GM18502 (cell line): ENCODE results near the gene ZNF628.
A peak's percentile ranks its signal among the peaks of the same experiment; 100 is the strongest.
"Not testable (repeated sequence)": the region's sequence is repeated elsewhere in the genome, so short reads cannot be mapped to it uniquely, and the experiment has no call there.

Source experiments
- ATAC-seq: cut with Tn5 transposase; IDR thresholded peaks from one replicate; pipeline ENCODE4 v1.9.1; 2021; ENCODE audit warnings: mild to moderate bottlenecking; ENCODE audit not compliant: unreplicated experiment, poor library complexity

ZNF628 gene

DNA sequence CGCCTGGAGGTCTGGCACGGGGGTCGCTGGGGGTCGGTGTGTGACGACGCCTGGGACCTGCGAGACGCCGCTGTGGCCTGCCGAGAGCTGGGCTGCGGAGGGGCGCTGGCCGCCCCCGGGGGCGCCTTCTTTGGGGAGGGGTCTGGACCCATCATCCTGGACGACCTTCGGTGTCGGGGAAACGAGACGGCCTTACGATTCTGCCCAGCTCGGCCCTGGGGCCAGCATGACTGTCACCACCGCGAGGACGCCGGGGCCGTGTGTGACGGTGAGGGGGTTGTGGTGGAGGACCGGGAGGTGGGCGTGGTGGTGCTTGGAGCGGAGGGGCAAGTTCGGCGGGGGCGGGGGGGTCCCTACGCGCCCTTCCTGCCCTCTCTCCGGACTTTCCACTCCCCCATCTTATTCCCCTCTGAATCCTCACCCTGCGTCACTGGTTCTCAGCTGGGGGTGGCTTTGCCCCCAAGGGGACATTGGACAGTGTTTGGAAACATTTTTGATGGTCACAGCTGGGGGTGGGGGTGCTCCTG lies 17.3 kb downstream of the ZNF628 start:
- ATAC-seq, result no peak

DNA sequence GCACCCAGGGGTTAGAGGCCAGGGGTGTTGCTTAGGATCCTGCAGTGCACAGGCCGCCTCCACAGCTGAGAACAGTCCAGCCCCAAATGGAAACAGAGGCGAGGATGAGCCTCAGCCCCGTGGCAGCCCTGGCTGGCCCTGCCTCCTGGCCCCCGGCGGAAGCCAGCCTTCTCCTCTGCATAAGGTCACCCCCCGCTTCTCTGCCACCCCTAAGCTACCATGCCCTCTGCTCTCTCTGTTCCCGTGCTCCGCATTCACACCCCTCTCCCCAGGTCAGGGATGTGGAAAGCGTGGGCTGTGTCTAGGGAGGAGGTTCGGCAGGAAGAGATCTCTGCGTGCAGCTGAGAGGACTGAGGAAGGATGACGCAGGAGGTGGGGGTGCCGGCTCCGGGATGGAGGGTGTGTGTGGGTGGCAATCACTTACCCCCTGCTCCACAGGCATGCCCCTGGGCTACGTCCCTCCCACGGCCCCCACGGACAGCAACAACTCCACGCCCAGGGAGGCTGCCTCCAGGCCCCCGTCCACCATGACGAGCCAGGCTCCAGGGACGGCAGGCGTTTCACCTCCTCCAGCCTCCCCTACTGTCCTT lies 17.9 kb downstream of the ZNF628 start:
- ATAC-seq, result no peak

DNA sequence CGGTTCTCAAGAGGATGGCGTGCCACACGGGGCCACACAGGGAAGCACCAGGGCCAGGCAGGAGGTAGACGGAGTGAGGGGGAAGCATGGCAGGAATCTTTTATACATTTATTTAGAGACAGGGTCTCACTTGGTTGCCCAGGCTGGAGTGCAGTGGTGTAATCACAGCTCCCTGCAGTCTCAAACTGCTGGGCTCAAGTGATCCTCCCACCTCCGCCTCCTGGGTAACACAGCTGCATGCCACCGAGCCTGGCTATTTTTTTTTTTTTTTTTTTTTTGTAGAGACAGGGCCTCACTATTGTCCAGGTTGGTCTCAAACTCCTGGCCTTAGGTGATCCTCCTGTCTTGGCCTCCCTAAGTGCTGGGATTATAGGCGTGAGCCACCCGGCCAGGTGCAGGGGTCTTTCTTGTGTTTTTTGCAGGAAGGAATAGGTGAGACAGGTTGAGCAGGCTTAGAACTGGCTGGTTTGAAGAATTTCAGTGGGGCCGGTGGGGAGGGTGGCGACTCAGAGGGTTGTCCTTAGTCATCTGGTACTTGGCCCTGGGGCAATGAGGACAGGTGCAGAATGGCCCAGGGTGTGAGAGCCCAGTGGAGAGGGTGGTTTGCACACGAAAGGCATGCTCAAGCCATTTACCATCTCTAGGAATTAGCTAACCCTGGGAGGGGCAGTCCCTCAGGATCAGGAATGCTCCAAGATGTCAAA lies 19.4 kb downstream of the ZNF628 start:
- no peak for ATAC-seq

DNA sequence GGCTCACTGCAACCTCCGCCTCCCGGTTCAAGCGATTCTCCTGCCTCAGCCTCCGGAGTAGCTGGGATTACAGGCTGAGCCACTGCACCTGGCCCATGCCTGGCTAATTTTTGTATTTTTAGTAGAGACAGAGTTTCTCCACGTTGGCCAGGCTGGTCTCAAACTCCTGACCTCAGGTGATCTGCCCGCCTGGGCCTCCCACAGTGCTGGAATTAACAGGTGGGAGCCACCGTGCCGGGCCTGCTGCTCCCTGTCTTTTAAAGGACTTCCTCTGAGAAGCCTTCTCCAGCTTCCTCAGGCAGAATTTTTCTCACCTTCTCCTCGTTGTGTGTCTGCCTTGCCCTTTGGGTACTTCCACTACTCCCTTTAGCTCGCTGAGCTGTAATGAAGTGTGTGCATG lies 20.4 kb downstream of the ZNF628 start:
- ATAC-seq, result not testable (repeated sequence)

DNA sequence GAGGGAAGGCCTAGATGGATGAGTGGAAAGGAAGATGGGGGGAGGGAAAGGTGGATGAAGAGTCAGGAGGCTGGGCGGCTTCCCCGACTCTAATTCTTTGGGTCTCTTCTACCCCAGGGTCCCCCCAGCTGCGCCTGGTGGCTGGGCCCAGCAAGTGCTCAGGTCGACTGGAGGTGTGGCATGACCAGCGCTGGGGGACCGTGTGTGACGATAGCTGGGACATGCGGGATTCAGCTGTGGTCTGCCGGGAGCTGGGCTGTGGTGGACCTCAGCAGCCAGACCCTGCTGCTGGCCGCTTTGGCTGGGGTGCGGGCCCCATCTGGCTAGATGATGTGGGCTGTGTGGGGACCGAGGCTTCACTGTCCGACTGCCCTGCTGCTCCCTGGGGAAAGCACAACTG lies 21.3 kb downstream of the ZNF628 start:
- no peak for ATAC-seq

DNA sequence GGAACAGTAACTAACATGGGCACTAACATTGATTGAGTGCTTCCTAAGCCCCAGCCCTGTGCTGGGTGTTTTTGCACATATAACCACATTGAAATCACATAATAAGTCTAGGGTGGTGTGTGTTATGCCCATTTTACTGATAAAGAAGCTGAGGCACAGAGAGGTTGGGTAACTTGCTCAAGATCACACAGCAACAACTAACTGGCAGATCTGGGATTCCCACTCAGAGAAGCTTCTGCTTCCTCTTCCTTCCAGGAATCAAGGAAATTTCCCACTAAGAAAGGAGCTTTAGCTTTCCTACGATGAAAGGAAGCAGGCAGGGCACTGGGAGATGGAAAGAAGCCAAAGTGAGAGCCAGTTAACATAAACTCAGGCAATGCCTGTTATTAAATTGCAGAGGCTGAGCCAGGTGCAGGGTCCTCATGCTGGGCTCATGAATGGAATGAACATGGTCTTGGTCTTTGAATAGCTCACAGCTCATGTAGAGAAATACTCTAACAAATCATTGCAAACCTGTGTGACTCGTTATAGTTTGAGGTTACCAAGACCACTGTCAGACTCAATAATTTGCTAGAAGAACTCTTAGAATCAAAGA lies 21.9 kb downstream of the ZNF628 start:
- no peak for ATAC-seq

DNA sequence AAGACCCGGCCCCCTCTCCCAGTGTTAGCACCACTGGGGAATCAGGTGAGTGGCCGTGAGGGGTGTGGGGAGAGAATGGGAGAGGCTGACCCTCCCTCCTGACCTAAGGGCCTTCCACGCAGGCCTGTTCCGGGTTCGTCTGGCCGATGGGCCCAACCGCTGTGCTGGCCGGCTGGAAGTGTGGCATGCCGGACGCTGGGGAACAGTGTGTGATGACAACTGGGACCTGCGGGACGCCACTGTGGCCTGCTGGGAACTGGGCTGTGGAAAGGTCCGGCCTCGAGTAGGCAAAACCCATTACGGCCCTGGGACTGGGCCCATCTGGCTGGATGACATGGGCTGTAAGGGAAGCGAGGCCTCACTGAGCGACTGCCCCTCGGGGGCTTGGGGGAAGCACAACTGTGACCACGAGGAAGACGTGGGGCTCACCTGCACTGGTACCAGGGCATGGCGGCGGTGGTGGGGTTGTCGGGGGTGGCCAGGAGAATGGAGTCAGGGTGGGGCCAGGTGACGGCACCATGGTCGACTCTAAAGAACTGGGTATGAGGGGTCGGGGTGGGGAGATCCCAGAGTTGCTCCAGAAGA lies 24.0 kb downstream of the ZNF628 start:
- no peak for ATAC-seq

DNA sequence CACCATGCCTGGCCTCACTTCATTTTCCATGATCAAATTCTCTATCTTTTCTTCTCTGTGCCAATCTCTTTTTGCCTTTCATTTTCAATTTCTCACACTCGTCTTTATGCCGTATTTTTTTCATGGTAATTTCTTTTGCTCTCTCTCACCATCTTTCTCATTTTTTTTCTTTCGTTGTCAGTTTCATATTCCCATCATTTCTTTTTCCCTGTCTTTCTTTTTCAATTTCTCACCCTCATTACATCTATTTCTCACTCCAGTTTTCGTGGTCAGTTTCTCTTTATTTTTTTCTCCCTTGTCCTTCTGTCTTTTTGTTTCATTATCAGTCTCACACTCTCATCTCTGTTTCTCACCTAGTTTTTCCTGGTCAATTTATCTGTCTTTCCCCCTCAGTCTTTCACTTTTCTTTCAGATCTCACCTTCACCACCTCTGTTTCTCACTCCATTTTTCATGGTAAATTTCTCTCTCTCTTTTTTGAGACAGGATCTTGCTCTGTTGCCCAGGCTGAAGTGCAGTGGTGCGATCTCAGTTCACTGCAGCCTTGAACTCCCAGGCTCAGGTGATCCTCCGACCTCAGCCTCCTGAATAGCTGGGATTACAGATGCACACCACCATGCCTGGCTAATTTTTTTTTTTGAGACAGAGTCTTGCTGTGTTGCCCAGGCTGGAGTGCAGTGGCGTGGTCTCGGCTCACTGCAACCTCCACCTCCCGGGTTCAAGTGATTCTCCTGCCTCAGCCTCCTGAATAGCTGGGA lies 26.0 kb downstream of the ZNF628 start:
- no peak for ATAC-seq

DNA sequence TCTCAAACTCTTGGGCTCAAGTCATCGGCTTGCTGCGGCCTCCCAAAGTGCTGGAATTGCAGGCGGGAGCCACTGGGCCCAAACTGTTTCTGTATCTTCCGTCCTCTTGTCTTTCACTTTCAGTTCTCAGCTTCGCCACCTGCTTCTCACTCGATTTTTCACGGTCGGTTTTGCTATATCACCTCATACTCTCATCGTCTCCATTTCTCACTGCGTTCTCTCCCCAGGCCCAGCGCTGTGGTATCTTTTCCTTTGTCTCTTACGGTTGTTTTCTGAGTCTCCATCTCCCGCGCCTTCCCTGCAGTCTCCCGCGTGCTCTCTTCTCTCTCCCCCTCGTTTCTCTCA lies 26.7 kb downstream of the ZNF628 start:
- ATAC-seq, result no peak

DNA sequence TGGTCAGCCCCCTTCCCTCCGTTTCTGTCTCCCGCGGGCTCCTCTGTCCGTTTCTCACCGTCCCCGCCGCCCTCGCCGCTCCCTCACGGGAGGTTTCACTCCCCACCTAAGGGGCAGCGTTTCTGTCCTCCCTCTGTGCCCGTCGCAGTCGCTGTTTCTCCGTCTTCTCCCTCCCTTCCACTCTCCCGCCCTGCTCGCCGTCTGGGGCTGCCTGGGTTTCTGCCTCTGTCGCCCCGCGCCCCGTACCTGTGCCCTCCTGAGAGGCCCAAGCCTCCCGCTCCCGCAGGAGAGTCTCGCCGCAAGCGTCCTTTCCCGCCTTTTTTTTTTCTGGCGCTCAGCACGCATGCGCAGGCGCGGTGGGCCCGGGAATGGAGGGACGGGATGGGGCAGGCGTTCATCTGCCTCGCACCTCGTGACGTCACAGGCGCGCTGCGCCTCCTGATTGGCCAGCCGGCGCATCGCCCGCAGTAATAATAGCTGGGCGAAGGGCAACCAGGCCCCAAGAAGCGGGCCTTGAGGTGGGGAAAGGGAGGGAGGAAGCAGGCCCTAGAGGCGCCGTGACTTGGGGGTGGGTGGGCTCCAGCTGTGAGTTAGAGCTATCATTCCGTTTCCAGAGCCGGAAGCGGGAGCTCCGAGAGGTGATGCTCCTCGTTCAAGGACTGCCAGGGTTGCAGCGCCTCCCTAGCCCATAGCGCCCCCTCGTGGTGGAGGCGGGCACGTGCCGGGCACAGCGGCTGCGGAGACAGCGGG lies 27.3 kb downstream of the ZNF628 start:
- ATAC-seq, result peak; percentile 90

DNA sequence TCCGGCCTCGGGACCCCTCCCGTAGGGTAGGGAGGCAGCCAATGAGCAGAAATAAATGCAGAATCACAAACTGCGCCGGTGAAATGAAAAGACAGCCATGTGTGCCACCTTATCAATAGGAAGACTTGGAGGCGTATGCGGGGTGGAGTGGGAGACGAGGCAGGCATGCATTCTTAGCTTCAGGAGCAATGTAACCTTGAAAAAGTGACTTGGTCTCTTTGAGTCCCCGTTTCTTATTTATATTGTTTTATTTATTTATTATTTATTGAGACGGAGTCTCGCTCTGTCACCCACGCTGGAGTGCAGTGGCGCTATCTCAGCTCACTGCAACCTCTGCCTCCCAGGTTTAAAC lies 27.8 kb downstream of the ZNF628 start:
- no peak for ATAC-seq

DNA sequence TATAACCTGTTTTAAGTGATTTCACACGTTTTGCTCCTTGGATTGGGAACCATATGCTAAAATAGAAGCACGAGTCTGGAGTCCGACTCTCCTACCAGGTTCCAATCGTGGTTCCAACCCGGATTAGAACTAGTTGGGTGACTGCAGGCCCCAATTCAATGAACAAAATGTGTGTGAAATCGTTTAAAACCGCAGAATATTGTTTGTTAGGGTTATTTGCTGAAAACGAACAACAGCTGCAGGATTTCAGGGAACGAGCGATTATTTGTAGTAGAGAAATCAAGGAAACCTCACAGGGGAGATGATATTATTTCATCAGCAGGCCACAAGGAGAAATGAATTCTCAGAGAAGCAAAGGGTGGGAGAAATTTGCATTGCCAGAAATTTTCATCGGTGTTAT lies 28.6 kb downstream of the ZNF628 start:
- ATAC-seq, result no peak

DNA sequence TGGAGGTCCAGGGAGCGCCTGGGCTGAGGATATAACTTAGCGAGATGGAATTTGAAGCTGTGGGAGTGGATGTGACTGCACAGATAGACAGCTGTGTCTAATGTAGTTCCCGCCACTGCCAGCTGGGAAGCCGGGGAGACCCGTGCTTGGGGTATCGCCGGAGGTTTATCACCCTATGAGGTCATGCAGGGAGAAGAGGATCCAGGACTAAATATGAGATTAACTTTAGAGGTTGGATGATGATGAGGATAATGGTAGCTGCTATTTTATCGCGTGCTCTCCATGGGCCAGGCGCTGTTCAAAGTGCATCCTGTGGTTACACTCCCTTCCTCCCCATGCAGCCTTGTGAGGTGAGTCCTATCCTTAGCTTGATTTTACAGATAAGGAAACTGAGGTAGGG lies 31.7 kb downstream of the ZNF628 start:
- ATAC-seq, result no peak

DNA sequence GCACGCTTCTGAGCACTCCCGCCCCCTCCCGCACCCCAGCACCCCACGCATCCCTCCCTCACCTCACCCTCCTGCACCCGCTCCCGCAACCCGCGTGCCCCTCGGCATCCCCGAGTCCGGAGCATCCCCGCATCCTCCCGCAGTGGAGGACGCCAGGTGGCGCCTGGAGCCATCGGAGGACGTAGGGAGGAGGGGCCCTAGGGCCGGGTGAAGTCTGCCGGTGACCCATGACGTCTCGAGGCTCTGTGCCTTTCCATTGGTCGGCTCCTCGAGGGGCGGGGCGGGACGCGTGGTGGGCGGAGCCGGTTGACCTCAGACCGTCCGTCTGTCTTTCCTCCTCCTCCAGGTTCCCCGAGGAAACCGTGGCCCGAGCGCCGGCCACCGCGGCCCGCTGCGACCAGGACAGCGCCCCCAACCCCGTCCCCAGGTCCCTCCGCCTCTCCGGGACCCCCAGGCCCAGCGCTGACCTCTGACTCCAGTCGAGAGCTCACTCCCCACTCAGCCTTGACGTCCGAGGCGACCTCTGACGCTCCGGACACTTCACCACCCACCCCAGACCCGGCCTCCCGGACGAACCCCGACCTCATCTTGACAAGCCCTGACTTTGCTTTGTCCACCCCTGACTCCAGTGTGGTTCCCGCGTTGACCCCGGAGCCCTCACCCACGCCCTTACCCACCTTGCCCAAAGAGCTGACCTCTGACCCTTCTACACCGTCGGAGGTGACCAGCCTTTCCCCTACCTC lies 40.6 kb downstream of the ZNF628 start:
- peak; percentile 97 for ATAC-seq

DNA sequence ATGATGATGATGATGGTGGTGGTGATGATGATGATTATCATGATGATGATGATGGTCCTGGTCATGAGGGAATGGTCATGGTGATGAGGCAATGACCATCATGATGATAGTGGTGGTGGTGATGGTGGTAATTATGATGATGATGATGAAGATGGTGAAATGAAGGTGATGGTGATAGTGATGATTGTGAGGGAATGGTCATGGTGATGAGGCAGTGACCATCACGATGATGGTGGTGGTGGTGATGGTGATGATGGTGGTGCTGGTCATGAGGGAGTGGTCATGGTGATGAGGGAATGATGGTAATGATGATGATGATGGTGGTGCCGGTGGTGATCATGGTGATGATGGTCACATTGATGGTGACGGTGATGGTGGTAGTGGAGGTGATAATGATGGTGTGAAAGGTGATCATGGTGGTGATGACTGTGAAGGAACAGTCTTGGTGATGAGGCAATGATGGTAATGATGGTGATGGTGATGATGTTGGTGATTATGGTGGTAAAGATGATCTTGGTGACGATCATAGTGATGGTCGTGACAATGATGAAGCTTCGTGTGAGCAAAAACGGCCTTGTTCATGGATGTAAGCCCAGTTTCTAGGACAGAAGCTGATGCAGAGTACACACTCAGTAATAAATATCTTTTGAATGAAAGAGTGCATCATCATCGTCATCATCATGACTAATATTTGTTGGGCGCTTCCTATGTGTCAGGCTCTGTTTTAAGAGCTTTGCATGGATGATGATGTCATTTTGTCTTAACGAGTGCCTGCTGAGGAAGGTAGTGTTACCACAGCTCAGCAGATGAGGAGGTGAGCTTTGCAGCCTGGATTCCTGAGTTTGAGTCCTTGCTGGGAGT lies 43.3 kb downstream of the ZNF628 start:
- ATAC-seq, result no peak

DNA sequence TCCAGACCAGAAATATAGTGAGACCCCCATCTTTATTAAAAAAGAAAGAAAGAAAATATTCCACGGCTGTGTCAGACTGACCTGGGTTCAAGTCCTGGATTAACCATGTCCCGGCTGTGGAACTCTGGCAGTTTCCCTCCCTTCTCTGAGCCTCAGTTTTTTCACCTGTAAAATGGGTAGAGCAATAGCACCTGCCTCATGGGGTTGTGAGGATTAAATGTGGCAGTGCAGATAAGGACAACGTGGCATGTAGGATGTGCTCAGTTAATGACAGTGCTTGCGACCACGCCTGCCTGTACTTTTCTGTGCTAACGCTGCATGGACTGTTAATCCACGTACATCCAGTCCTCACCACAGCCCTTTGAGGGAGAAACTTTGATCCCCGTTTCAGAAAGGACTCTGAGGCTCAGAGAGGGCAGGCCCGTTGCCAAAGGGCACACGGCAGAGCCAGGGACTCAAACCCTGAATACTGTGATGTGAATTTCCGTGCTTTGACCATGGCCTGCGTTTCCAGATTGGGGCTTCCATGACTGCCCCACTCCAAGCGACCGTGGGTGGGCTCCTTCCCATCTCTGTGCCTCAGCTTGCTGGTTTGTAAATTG lies 44.4 kb downstream of the ZNF628 start:
- no peak for ATAC-seq

DNA sequence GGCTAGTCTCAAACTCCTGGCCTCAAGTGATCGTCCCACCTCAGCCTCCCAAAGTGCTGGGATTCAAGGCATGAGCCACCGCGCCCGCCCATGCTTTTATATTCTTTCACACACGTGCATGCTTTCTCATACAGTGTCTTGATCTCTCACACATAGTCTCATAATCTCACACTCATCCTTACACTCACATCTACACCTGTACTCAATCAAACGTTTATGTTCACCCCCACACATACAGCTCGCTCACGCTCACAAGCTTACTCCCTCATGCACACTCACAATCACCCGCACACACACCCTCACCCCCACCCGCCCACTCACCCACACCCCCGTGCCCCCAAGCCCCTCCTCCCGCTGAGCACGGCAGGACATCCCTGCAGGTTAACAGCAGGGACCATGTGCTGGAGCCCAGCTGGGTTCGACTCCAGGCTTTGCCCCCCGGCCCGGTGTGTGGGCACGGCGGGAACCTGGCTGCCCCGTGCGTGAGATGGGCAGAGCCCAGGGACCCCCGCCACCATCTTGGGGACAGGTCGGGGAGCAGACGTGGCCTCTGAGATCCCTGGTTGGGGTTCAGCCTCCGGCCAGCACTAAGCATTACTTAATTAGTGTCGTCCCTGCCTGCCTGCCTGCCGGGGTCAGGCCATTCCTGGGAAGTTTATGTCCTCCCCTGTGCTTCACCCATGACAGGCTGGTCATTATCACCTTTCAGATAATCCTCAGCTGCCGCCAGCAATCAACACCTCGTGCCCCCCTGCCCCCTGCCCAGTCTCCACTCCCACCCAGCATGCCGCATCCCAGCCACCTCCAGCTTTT lies 49.1 kb downstream of the ZNF628 start:
- no peak for ATAC-seq
